Thyroid gland (tissue), 4 donors: Measurements from ENCODE around the gene MAD2L1BP. TPM values are rescaled to one million over a fixed set of nuclear protein-coding genes. Genes with fewer than 3 reads are reported as not detected.

ENCODE experiments used
- DNase-seq, 2 donors: peaks; one replicate each; pipeline ENCODE4 v3.0.0-alpha.2; 2019
- H3K27ac ChIP-seq, 3 donors: fragments of 200-600 bp; sonication (generic); 1 replicate in 2 of 3; 2 replicates in 1 of 3; pipeline ENCODE4 v1.5.1; 2016 to 2019; ENCODE audit warnings: mild to moderate bottlenecking in 1 of 3, moderate library complexity in 1 of 3
- H3K27me3 ChIP-seq: fragments of 200-600 bp; sonication (generic); one replicate; pipeline ENCODE4 v1.5.1; 2019
- H3K36me3 ChIP-seq, 2 donors: fragments of 200-600 bp; sonication (generic); one replicate each; pipeline ENCODE4 v1.5.1; 2016 to 2019
- H3K4me1 ChIP-seq, 2 donors: fragments of 200-600 bp; sonication (generic); one replicate each; pipeline ENCODE4 v1.5.1; 2017 to 2019
- H3K4me3 ChIP-seq, 3 donors: fragments of 200-600 bp; sonication (generic); replicated peaks in 1 of 3; 1 replicate in 2 of 3; 2 replicates in 1 of 3; pipeline ENCODE4 v1.5.1; 2016; ENCODE audit warnings: mild to moderate bottlenecking in 1 of 3
- H3K9me3 ChIP-seq: fragments of 200-600 bp; sonication (generic); one replicate; pipeline ENCODE4 v1.5.1; 2017
- POLR2A ChIP-seq, 2 donors: fragments of 450-650 bp; IDR thresholded peaks; one replicate each; pipeline ENCODE4 v1.6.1; 2017; ENCODE audit warnings: antibody characterized with exemption in 2 of 2, mild to moderate bottlenecking in 2 of 2, moderate library complexity in 1 of 2
- WGBS, 2 donors: methylation state at CpG; one replicate each; pipeline ENCODE4 v1.1.5; 2017; 5-methylcytosine and 5-hydroxymethylcytosine counted together
- intact Hi-C: fragments of 100-400 bp; cut with DNase I; formaldehyde crosslinking; loops from one replicate; pipeline ENCODE4 v1.15.1; 2023
- total RNA-seq, 4 donors: library from RNA; depleted of rRNA; stranded (reverse); fragments of >200 nt; gene quantifications; one replicate each; pipeline ENCODE4 v1.2.3, GENCODE V29; 2016
- TF ChIP-seq, protein P1 (sequence below), 6 experiments: fragments of 200-600 bp in 3 of 6; fragments of 450-650 bp in 3 of 6; sonication (generic) in 3 of 6; IDR thresholded peaks; one replicate each; pipeline ENCODE4 v1.5.1; 2016 to 2019; ENCODE audit warnings: antibody characterized with exemption in 6 of 6, mild to moderate bottlenecking in 2 of 6, inconsistent platforms in 1 of 6, moderate library complexity in 1 of 6

MAD2L1BP gene
- total RNA-seq, 4 donors from 2014 or later = 15.9 to 54.8 (median 20.4) TPM

DNA sequence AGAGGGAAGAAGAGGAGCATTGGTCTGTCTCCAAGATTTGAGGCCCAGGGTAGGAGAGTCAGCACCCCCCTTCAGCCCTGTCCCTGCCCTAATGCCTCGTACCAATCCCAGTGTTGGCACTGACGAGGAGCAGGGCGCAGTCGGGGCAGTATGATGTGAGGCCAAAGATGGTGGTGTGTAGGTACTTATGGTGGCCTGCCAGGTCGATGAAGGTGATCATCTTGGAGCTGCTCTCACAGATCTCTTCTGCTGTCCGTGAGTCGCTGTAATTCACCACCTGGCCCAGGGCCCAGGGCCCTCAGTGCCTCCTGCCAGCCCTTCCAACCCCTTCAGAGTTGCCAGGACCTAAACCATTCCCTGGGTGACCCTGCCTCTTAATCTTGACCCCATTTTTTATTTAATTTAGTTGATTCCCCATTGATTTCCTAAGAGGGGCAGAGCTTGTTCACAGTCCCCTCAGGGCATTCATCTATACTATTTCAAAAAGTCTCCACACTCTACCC lies 10.8 kb upstream of the MAD2L1BP start:
- WGBS, 2 donors = 83 to 88% methylated on average over 7 of the region's 7 CpGs
- Histone ChIP-seq H3K4me1 (peaks cover 17 to 23% of the 10 kb centered on the region in 2 donors), H3K27ac (no peak overlapping the region), H3K9me3 (no peaks in the 10 kb centered on the region), H3K4me3 (no peak overlapping the region), H3K27me3 (no peaks in the 10 kb centered on the region), H3K36me3 (peaks cover 61 to 63% of the 10 kb centered on the region in 2 donors)
- intact Hi-C loops = no loop called here
- TF ChIP-seq, protein P1, sequence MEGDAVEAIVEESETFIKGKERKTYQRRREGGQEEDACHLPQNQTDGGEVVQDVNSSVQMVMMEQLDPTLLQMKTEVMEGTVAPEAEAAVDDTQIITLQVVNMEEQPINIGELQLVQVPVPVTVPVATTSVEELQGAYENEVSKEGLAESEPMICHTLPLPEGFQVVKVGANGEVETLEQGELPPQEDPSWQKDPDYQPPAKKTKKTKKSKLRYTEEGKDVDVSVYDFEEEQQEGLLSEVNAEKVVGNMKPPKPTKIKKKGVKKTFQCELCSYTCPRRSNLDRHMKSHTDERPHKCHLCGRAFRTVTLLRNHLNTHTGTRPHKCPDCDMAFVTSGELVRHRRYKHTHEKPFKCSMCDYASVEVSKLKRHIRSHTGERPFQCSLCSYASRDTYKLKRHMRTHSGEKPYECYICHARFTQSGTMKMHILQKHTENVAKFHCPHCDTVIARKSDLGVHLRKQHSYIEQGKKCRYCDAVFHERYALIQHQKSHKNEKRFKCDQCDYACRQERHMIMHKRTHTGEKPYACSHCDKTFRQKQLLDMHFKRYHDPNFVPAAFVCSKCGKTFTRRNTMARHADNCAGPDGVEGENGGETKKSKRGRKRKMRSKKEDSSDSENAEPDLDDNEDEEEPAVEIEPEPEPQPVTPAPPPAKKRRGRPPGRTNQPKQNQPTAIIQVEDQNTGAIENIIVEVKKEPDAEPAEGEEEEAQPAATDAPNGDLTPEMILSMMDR (IDR thresholded peaks at IDR 0.05) = no peak
- no peak for TF ChIP-seq POLR2A (IDR thresholded peaks at IDR 0.05)
- no peak for DNase-seq

DNA sequence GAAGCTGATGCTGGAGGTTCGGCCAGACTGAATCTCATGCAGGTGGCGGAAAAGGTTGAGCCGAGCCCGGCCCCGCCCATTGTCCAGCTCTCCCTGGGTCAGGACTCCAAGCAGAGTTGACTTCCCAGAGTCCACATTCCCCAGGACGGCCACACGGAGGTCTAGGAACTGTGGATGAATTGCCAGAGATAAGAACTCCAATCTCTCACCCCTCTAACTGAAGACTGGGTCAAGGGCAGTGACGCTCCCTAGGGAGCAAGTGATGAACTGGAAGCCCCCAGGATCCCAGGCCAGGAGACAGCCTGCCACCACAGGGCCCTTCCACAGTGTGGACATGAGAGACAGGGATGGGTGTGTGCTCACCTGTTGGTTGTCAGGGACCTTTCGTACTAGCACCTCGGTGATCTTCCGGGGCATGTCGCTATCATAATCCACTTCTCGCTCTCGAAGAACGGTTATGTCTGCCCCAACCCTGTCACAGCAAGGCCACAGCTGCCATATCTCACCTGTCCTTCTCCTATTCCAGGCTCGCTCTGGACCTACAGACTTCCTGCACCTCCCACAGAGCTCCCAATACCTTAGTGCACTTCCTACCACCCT lies 10.1 kb upstream of the MAD2L1BP start:
- no peaks in the 10 kb centered on the region for H3K9me3 ChIP-seq
- DNase-seq = no peak
- H3K4me1 ChIP-seq = peaks cover 17 to 29% of the 10 kb centered on the region in 2 donors
- H3K36me3 ChIP-seq = peaks cover 56 to 60% of the 10 kb centered on the region in 2 donors
- intact Hi-C loops = no loop called here
- H3K27me3 ChIP-seq = no peaks in the 10 kb centered on the region
- peak overlapping the region in 1 of 3 donors; percentile 98 for H3K27ac ChIP-seq
- H3K4me3 ChIP-seq = no peak overlapping the region
- TF ChIP-seq, protein P1 (IDR thresholded peaks at IDR 0.05) = no peak
- no peak for TF ChIP-seq POLR2A (IDR thresholded peaks at IDR 0.05)
- WGBS, 2 donors = 92% methylated on average over 13 to 16 of the region's 16 CpGs

DNA sequence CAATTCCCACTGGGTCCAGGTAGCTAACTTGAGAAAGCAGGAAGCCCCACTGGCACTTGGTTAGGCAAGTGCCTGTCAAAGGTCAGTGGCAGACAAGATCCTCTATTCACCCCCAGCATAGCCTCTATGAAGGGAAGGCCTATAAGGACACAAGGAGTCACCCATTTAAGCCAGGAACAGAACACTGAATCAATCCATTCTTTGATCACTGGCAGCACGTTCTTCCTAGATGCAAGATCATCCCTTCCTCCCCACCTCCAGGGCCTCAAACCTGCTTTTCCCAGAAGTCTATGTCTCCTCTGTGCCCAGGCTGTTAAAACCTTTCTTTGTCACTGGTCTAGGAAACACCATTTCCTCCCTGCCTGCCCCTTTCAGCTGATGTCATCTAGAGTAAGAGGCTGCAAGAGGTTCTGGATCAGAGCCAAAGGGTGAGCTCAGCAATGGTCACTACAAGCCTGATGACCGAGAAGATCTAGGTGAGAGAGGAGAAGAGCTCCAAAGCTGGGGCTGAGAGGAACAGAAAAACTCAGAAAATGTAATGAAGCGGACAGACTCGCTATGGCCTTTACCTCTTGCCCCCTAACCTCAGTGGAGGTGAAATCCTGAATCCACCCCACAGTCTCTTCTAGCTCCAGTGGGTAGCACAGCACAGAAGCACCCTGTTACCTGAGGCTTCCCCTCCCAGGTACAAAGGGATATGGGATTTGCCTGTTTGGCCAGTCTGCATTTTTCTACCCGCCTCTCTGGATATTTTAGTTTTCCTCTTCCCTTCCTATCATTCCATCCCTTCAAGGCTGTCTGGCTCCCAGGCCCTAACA lies 8.4 kb upstream of the MAD2L1BP start:
- TF ChIP-seq, protein P1 (IDR thresholded peaks at IDR 0.05) = no peak
- peak in 1 of 2 donors; percentile 61 for TF ChIP-seq POLR2A (IDR thresholded peaks at IDR 0.05)
- peaks cover 17 to 30% of the 10 kb centered on the region in 2 donors for H3K4me1 ChIP-seq
- H3K4me3 ChIP-seq = peak overlapping the region in 1 of 3 donors; percentile 92
- H3K36me3 ChIP-seq = peaks cover 39 to 45% of the 10 kb centered on the region in 2 donors
- peak overlapping the region; percentile 75 to 98 (median 97) for H3K27ac ChIP-seq
- H3K9me3 ChIP-seq = no peaks in the 10 kb centered on the region
- WGBS, 2 donors = 28 to 47% methylated on average over 5 of the region's 5 CpGs
- intact Hi-C loops = no loop called here
- peak; percentile 91 for DNase-seq
- no peaks in the 10 kb centered on the region for H3K27me3 ChIP-seq

DNA sequence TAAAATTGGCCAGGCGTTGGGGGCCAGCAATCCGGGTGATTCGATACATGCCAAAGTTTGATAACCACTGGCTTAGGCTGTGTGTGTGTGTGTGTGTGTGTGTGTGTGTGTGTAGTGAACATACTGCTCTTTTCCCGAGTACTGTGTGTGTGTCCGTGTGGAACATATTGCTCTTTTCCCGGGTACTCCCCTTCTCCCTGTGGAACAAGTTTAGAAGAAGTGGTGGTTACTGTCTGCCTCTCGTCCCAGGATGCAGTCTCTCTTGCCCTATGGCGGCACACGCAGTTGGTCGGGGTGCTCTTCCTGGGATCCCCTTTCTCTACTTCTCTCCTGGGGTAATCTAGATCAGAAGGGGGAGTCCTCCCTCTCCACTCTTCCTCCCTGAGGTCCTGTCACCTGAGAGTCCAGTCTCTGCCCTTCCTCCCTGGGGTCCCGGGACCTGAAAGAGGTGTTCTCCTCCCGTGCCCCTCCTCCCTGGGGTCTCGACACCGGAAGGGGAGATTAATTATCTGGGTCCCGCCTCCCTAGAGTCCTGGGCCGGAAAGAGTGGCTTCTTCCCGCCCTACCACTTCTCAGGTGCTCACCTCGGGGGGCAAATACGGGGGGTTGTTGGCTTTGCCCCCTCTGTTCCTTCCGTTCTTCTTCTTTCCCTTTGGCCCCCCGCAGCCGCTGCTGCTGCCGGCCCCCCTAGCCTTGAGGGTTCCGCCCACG lies 7.1 kb upstream of the MAD2L1BP start:
- peak; percentile 66 to 73 for DNase-seq
- intact Hi-C loops = no loop called here
- no peaks in the 10 kb centered on the region for H3K9me3 ChIP-seq

More for the DNA sequence above, 7.1 kb upstream of the MAD2L1BP start:
- H3K4me1 ChIP-seq = peaks cover 17 to 30% of the 10 kb centered on the region in 2 donors
- peak in 1 of 2 donors; percentile 9 for TF ChIP-seq POLR2A (IDR thresholded peaks at IDR 0.05)
- TF ChIP-seq, protein P1 (IDR thresholded peaks at IDR 0.05) = no peak
- peak overlapping the region; percentile 75 to 98 (median 97) for H3K27ac ChIP-seq
- no peaks in the 10 kb centered on the region for H3K27me3 ChIP-seq
- peak overlapping the region; percentile 51 to 92 (median 57) for H3K4me3 ChIP-seq
- H3K36me3 ChIP-seq = peaks cover 27 to 32% of the 10 kb centered on the region in 2 donors
- WGBS, 2 donors = 2 to 4% methylated on average over 25 of the region's 25 CpGs
